Motor neuron (in vitro differentiated cells): ENCODE measurements around the gene LCN1. TPM values are rescaled to one million over a fixed set of nuclear protein-coding genes. Genes with fewer than 3 reads are reported as not detected.
A peak's percentile ranks its signal among the peaks of the same experiment; 100 is the strongest.
"Not testable (repeated sequence)": the region's sequence is repeated elsewhere in the genome, so short reads cannot be mapped to it uniquely, and the experiment has no call there.

Source experiments
- ATAC-seq, 8 experiments: fragments of 200-7000 bp; cut with Tn5 transposase; replicated peaks in 6 of 8; 2 replicates each; pipeline ENCODE4 v1.8.0; 2021; ENCODE audit warnings: mild to moderate bottlenecking in 8 of 8, moderate library complexity in 8 of 8
- H3K27ac ChIP-seq, 2 donors: fragments of 250-450 bp; sonication (Bioruptor Pico); 2 replicates each; pipeline ENCODE4 v1.9.0; 2021; ENCODE audit warnings: antibody characterized with exemption in 2 of 2, mild to moderate bottlenecking in 2 of 2, moderate library complexity in 1 of 2
- H3K4me1 ChIP-seq, 2 donors: fragments of 250-450 bp; sonication (Bioruptor Pico); replicated peaks in 1 of 2; 2 replicates each; pipeline ENCODE4 v1.6.1; 2021; ENCODE audit warnings: antibody characterized with exemption in 2 of 2, mild to moderate bottlenecking in 2 of 2, moderate library complexity in 1 of 2
- H3K4me3 ChIP-seq, 5 donors: fragments of 250-450 bp; sonication (Bioruptor Pico); 2 replicates each; pipeline ENCODE4 v1.9.0; 2021; ENCODE audit warnings: antibody characterized with exemption in 5 of 5, mild to moderate bottlenecking in 5 of 5, moderate library complexity in 4 of 5
- WGBS, 10 experiments: fragments of 450-650 bp; shearing (Covaris generic); methylation state at CpG; one replicate each; pipeline ENCODE4 v1.0.0; 2022; 5-methylcytosine and 5-hydroxymethylcytosine counted together
- in situ Hi-C, 9 experiments: fragments of 400-800 bp; cut with MboI; loops; one replicate each; pipeline ENCODE4 v1.15.0; 2021; ENCODE audit warnings: low sequenced_read_pairs in 9 of 9, low pct_unique_long_range_greater_than_20kb in 2 of 9; ENCODE audit not compliant: unreplicated experiment in 9 of 9
- total RNA-seq, 8 experiments: library from RNA; unstranded; fragments of 300-600 nt; gene quantifications; 2 replicates each; pipeline versions ENCODE4 v1.2.3 to v1.2.4, GENCODE V29; 2022

Gene LCN1
- total RNA-seq, 8 experiments from 2014 or later = 10.3 TPM; not detected in 7

DNA sequence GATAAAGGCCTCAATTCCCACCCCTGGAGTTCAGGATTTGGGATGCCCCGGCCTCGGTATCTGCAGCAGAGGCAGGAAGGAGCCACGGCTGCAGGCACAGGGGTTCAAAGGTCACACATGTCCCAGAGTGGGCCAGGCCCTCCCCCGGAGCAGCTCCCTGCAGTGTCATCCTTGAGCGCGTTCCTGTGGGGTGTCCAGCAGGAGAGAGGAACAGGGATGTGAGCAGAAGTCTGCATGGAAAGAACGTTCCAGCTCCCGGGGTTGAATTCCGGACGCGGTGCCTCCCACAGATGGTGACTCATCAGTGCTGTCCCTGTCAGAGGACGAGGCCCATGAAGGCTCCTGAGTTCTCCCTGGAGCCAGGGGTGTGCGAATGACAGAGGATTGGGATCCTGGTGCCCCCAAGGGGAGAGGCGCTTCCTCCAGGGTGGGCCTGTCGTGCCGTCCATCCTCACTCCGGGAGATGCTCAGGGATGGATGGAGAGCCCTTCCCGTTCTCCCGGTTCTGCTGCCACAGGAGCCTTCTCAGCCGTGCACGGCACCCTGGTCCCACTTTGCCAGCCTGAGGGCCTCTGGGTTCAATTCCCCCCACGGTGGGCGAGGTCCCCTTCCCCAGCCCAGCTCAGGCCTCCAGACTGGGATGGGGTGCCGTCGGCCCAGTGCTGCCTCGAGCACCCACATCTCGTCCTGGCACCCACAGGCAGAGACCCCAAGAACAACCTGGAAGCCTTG, 3.1 kb downstream of the LCN1 start:
- H3K27ac ChIP-seq = no peak overlapping the region
- no peak overlapping the region for H3K4me3 ChIP-seq
- in situ Hi-C loops = no loop called here
- 0 to 100% (median 50%) methylated on average over 1 to 3 of the region's 27 CpGs; no CpG with 5 or more reads in 4 of the 10 experiments for WGBS, 10 experiments
- H3K4me1 ChIP-seq = peaks cover 0 to 6% of the 10 kb centered on the region in 2 donors
- peak in 7 of 8 experiments; percentile 52 to 75 (median 70) for ATAC-seq

DNA sequence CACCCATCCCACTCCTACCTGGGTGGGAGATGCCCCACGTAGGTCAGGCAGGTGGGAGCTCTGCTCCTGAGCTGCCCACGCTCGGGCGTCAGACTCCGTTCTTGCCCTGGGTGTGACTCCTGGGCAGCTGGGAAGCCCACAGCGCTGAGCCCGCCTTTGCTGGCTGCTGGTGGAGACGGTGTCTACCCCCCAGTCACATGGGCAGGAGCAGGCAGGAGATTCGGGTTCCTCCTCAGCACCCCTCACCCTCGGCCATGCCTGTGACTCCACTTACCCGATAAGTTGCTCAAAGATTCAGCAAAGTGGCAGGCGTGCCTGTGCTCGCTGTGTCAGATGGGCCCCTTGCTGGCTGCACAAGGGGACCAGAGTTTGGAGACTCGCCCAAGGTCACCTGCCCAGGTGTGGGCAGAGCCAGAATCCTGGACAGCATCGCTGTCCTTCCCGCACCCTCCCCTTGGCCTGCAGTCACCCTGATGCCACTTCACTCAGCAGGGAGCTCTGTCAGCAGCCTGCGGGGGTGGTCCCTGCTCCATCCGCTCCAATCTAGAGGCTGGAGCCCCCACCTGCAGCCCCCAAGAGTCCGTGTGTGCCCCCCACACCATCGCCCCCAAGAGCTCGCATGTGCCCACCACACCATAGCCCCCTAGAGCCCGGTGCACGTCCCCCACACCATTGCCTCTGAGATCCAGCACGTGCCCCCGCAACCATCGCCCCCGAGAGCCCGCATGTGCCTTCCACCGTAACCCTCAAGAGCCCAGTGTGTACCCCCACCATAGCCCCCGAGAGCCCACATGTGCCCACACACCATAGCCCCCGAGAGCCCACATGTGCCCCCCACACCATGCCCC, 4.2 kb downstream of the LCN1 start:
- no peak overlapping the region for H3K27ac ChIP-seq
- peaks cover 0 to 6% of the 10 kb centered on the region in 2 donors for H3K4me1 ChIP-seq
- in situ Hi-C loops = no loop called here
- 80 to 100% (median 88%) methylated on average over 2 to 4 of the region's 31 CpGs; no CpG with 5 or more reads in 7 of the 10 experiments for WGBS, 10 experiments
- H3K4me3 ChIP-seq = no peak overlapping the region
- ATAC-seq = no peak

DNA sequence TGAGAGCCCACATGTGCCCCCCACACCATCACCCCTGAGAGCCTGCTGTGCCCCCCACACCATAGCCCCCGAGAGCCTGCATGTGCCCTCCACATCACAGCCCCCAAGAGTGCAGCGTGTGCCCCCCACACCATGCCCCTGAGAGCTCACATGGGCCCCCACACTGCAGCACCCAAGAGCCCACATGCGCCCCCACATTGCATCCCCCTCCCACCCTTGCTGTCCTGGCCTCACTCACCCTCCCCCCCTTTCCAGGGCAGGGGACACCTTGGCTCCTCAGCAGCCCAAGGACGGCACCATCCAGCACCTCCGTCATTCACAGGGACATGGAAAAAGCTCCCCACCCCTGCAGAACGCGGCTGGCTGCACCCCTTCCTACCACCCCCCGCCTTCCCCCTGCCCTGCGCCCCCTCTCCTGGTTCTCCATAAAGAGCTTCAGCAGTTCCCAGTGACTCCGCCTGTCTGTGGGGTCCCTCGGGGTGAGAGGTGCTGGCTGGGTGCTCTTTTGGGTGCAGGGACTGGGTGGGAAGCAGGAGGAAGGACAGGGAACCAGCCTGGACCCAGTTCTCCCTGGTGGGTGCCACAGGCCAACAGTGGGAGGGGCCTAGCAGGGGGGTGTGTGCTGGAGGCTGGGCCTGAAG, 5.0 kb downstream of the LCN1 start:
- no CpG with 5 or more reads among the region's 11 CpGs for WGBS, 10 experiments
- in situ Hi-C loops = no loop called here
- Histone ChIP-seq H3K4me3 (no peak overlapping the region), H3K4me1 (peaks cover 0 to 6% of the 10 kb centered on the region in 2 donors), H3K27ac (no peak overlapping the region)
- ATAC-seq = no peak

DNA sequence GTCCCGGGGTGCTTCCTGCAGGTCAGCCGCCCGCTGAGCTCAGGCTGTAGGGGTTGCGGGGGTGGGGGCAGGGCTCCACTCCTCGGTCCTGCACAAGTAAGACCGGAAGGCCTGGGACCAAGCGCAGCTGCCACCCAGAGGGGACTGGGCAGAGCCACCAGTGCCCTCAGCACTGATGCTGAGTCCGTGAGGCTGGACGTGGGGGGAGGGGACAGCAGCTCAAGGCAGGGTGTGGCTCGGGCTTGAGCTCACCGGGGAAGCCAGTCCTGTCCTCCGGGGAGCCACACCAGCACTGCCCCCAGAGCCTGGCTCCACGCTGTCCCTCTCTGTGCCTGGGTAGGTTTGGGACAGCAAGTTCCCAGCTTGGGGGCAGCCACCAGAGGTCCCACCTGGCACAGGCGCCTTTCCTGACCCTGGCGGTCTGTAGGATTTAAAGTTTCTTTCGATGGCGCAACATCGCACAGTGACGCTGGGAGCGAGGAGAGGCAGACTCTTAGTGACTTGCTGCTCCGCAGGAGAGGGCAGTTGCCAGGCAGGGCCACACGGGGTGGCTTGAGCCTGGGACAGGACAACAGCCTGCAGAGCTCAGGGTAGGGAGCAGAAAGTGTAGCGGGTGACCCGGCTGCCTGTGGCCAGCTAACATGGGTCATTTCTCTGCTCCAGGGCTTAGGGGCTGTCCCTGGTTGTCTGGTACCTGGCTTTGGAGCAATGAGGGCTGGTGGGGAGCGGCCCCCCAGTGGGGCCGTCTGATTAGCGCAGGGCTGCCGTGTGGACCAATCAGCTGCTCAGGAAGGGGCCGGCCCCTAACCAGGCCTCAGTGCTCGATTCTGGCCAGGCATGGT, 5.7 kb downstream of the LCN1 start:
- ATAC-seq = peak in 3 of 8 experiments; percentile 13 to 39 (median 25)
- in situ Hi-C loops = no loop called here
- no peak overlapping the region for H3K27ac ChIP-seq
- 57 to 100% (median 80%) methylated on average over 1 to 10 of the region's 30 CpGs; no CpG with 5 or more reads in 2 of the 10 experiments for WGBS, 10 experiments
- peaks cover 0 to 6% of the 10 kb centered on the region in 2 donors for H3K4me1 ChIP-seq
- no peak overlapping the region for H3K4me3 ChIP-seq

DNA sequence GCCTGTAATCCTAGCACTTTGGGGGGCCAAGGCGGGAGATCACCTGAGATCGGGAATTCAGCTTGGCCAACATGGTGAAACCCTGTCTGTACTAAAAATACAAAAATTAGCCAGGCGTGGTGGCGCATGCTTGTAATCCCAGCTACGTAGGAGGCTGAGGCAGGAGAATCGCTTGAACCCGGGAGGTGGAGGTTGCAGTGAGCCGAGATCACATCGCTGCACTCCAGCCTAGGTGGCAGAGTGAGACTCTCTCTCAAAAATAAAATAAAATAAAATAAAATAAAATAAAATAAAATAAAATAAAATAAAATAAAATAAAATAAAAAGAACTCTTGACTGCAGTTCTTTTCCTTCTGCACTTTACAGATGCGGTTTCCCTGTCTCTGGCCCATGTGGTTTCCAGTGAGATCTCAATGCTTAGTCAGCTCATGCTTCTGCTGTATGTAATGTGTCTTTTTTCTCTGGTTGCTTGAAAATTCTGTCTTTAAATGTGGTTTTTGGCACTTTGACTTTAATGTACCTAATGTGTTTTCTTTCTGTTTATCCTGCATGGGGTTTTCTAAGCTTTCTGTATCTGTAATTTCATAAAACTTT, 7.7 kb downstream of the LCN1 start:
- H3K27ac ChIP-seq, H3K4me1 ChIP-seq, H3K4me3 ChIP-seq, in situ Hi-C loops, ATAC-seq: not testable (repeated sequence)
- WGBS, 10 experiments = 78 to 100% (median 92%) methylated on average over 5 to 10 of the region's 10 CpGs

DNA sequence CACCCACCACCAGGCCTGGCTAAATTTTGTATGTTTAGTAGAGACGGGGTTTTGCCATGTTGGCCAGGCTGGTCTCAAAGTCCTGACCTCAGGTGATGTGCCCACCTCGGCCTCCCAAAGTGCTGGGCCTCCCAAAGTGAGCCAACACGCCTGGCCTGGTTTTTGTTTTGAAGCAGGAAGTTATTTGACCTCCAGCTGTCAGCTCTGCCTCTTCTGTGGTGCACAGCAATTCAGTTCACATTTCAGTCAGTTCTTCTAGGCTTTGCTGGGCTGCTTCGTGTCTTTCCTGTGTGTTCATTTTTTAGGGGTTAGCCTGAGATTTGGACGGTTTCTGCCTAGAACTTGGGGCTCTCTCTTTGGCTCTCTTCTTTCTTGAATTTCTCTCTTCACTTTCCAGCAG, 8.9 kb downstream of the LCN1 start:
- in situ Hi-C loops = no loop called here
- 15 to 75% (median 63%) methylated on average over 2 to 3 of the region's 5 CpGs; no CpG with 5 or more reads in 3 of the 10 experiments for WGBS, 10 experiments
- H3K27ac ChIP-seq = no peak overlapping the region
- no peak for ATAC-seq
- no peaks in the 10 kb centered on the region for H3K4me1 ChIP-seq
- no peak overlapping the region for H3K4me3 ChIP-seq

DNA sequence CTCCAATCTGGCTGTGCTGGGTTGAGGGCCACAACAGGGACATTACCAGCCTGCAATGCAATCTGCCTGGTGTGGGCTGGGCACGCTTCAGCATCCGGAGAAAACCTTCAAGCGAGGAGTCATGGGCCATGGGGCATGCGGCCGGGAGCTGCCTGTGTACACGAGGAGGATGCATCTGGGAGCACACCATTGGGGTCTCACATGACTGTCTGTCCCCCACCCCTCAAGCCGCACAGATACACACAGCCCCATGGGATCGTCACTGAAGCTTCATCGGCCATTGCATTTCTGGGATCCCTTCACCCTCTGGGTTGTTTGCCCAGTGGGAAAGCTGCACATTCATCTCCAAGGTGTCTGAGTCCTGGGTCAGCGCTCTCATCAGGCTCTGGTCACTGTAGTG, 9.9 kb downstream of the LCN1 start:
- no peak overlapping the region for H3K4me3 ChIP-seq
- no peaks in the 10 kb centered on the region for H3K4me1 ChIP-seq
- ATAC-seq = no peak
- no peak overlapping the region for H3K27ac ChIP-seq
- in situ Hi-C loops = no loop called here
- 50 to 100% (median 83%) methylated on average over 1 to 7 of the region's 10 CpGs; no CpG with 5 or more reads in 4 of the 10 experiments for WGBS, 10 experiments

DNA sequence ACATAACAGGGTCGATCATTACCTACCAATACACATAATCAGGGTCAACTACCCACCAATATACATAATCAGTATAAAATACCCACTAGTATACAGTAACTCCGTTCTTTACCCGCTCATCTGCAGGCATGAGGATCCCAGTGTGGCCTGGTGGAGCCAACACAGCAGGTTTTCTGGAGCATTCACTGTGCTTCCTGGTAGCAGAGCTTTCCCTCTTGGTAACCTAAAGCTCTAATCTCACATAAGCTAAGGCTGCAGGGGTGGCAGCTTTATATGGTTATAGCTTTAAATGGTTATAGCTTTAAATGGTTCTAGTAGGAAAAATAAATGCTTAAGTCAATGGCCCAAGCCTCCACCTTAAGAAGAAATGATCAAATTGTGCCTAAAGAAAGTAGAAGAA, 11.9 kb downstream of the LCN1 start:
- no peak for ATAC-seq
- H3K4me3 ChIP-seq = no peak overlapping the region
- in situ Hi-C loops = no loop called here
- H3K4me1 ChIP-seq = no peaks in the 10 kb centered on the region
- no peak overlapping the region for H3K27ac ChIP-seq
- 67 to 100% (median 100%) methylated on average over 1 to 3 of the region's 3 CpGs; no CpG with 5 or more reads in 1 of the 10 experiments for WGBS, 10 experiments

DNA sequence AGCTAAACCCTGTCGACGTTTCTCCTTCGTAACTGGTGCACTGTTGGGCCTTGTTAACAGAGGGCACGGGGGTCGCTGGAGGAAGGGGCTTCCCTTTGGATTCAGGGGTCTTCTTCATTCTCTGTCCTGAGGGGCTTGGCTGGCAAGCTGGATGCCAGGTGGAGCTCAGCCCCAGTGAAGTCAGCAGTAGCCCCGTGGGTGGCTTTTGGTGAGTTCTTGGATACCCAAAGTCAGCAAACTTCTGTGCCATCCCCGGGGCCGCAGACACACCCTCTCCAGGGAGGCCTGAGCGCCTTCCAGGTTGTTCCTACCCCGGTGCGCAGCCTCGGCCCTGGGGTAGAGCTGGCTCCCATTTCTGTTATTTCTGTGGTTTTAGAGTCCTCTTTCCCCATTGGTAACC, 12.4 kb downstream of the LCN1 start:
- ATAC-seq = peak in 1 of 8 experiments; percentile 14
- in situ Hi-C loops = no loop called here
- WGBS, 10 experiments = 40 to 100% (median 88%) methylated on average over 2 to 12 of the region's 12 CpGs; no CpG with 5 or more reads in 5 of the 10 experiments
- H3K4me3 ChIP-seq = no peak overlapping the region
- no peaks in the 10 kb centered on the region for H3K4me1 ChIP-seq
- no peak overlapping the region for H3K27ac ChIP-seq

DNA sequence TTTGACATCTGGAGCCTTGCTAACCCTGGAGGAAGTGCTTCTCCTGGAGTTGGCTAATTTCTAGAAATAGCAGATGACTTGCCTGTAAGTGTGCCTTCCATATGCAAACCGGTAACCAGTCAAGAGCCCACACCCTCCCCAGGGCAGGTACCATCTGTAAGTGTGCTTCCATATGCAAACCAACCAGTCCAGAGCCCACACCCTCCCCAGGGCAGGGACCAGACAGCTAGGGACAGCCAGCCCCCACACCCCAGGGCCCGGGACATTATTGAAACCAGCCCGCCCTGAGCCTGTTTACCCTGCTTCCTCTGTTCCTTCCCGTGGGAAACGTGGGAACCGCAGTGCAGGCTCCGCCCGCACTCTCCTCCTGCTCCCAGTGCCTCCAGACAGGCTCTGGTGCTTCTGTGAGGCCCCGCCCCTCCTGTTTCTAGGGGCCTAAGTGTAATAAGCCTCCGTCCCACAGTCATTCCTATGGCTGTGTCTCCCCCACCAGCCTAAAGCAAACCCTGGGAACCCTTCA, 13.0 kb downstream of the LCN1 start:
- in situ Hi-C loops, H3K4me1 ChIP-seq, H3K27ac ChIP-seq, H3K4me3 ChIP-seq: not testable (repeated sequence)
- 0 to 71% (median 13%) methylated on average over 1 of the region's 10 CpGs; no CpG with 5 or more reads in 6 of the 10 experiments for WGBS, 10 experiments
- ATAC-seq = peak in 7 of 8 experiments; percentile 32 to 96 (median 52)

DNA sequence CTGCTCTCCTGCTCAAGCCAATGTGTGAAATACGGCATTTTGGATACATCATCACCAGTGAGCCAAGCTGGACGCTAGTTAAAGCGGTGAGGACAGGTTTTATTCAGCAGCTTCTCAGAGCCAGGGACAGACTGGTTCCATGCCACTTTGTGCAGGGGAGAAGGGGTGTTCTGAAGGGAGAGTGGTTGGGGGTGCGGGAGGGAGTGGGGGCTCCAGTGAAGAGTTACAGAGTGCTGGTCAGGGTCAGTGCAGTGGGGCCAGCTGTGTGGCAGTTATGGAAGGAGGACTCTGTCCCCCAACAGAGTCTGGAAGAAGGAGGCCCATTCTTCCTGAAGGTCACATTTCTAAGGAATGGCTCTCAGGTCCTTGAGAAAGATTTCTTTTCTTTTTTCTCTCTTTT, 13.6 kb downstream of the LCN1 start:
- 100% methylated on average over 1 of the region's 4 CpGs; no CpG with 5 or more reads in 9 of the 10 experiments for WGBS, 10 experiments
- H3K4me1 ChIP-seq, in situ Hi-C loops, H3K27ac ChIP-seq, H3K4me3 ChIP-seq: not testable (repeated sequence)
- ATAC-seq = peak in 1 of 8 experiments; percentile 16

DNA sequence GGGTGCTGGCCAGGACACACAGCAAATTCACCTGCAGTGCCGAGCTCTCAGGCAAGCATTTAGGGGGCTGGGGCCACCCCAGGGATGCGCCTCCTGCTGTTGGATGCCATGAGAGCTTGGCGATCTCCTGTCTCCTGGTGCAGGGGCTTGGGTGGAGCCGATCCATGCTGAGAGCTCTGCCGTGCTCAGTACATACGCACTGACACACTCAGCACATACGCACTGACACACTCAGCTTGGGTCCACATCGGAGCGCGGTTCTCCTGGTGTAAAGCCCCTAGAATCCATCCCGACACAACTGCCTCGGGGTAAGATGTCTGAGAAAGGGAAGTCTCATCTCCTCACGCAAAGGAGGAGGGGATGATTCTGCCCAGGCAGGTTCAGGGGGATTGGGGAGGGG, 14.4 kb downstream of the LCN1 start:
- ATAC-seq, in situ Hi-C loops, H3K27ac ChIP-seq, H3K4me1 ChIP-seq, H3K4me3 ChIP-seq: not testable (repeated sequence)
- WGBS, 10 experiments = 66 to 92% methylated on average over 2 to 7 of the region's 13 CpGs; no CpG with 5 or more reads in 8 of the 10 experiments
